A549 (cell line): ENCODE results near the gene HEATR1. TPM values are rescaled to one million over a fixed set of nuclear protein-coding genes. Genes with fewer than 3 reads are reported as not detected.

ENCODE experiments used
- ATAC-seq, 2 experiments: fragments of 200-7000 bp in 1 of 2; fragments of >200 bp in 1 of 2; cut with Nextera tagmentation in 1 of 2; cut with Tn5 transposase in 1 of 2; 3 replicates each; pipeline versions ENCODE4 v1.8.0 to v1.9.1; 2018 to 2020; ENCODE audit warnings: mild to moderate bottlenecking in 1 of 2, moderate library complexity in 1 of 2
- CTCF ChIA-PET: fragments of 300-600 bp; sonication (Branson Sonifier 250); formaldehyde crosslinking; extraction: SDS; loops from one replicate; lab custom pipeline; 2021; ENCODE audit warnings: antibody characterized with exemption, inconsistent platforms; lab: Yijun Ruan, JAX
- POLR2A ChIA-PET: fragments of 350-600 bp; formaldehyde crosslinking; extraction: SDS; loops from one replicate; lab custom pipeline; 2021; ENCODE audit warnings: antibody characterized with exemption, inconsistent platforms; lab: Yijun Ruan, JAX
- DNase-seq, 2 experiments: peaks; one replicate each; pipeline versions ENCODE4 v3.0.0 to v3.0.0-alpha.2; 2011 to 2016; ENCODE audit warnings: low read depth in 1 of 2, low spot score in 1 of 2
- FAIRE-seq: peaks from 2 replicates; lab custom pipeline; 2011; peaks lifted over from hg19 to GRCh38; lab: Jason Lieb, UNC
- H3K27ac ChIP-seq, 2 experiments: fragments of >200 bp; sonication (Bioruptor Twin); formaldehyde crosslinking; 3 replicates each; pipeline ENCODE4 v1.5.1; 2016 to 2017
- H3K4me1 ChIP-seq: fragments of >200 bp; sonication (Bioruptor Twin); formaldehyde crosslinking; 3 replicates; pipeline ENCODE4 v1.6.1; 2016
- H3K4me2 ChIP-seq: fragments of >200 bp; sonication (Bioruptor Twin); formaldehyde crosslinking; 3 replicates; pipeline ENCODE4 v1.6.1; 2016
- H3K4me3 ChIP-seq: fragments of >200 bp; sonication (Bioruptor Twin); formaldehyde crosslinking; 3 replicates; pipeline ENCODE4 v1.5.1; 2016
- H3K9me3 ChIP-seq: fragments of >200 bp; sonication (Bioruptor Twin); formaldehyde crosslinking; 3 replicates; pipeline ENCODE4 v1.6.1; 2016
- BHLHE40 ChIP-seq: IDR thresholded peaks from 2 replicates; pipeline ENCODE4 v1.6.1; 2012; ENCODE audit warnings: low read depth, low read length, inconsistent platforms
- CBX2 ChIP-seq: fragments of 200-600 bp; sonication (generic); IDR thresholded peaks from 2 replicates; pipeline ENCODE4 v1.6.1; 2016; ENCODE audit warnings: low read depth, mild to moderate bottlenecking, borderline replicate concordance
- EHF ChIP-seq: fragments of 250-450 bp; sonication (Bioruptor Pico); IDR thresholded peaks from 2 replicates; pipeline ENCODE4 v1.5.0; 2020; ENCODE audit warnings: mild to moderate bottlenecking
- ESRRA ChIP-seq: fragments of 150-350 bp; IDR thresholded peaks from 2 replicates; pipeline ENCODE4 v1.6.1; 2014; ENCODE audit warnings: mild to moderate bottlenecking, low read length, borderline replicate concordance
- FOSB ChIP-seq: fragments of 250-450 bp; sonication (Bioruptor Pico); IDR thresholded peaks from 2 replicates; pipeline ENCODE4 v1.5.0; 2020; ENCODE audit warnings: mild to moderate bottlenecking, moderate library complexity
- HES2 ChIP-seq: fragments of >200 bp; sonication (Bioruptor Twin); formaldehyde crosslinking; IDR thresholded peaks from 2 replicates; pipeline ENCODE4 v1.6.1; 2016
- KDM5A ChIP-seq: fragments of 200-600 bp; sonication (generic); IDR thresholded peaks from 2 replicates; pipeline ENCODE4 v1.6.1; 2016; ENCODE audit warnings: antibody characterized with exemption, mild to moderate bottlenecking
- MAFK ChIP-seq: fragments of 450-650 bp; IDR thresholded peaks from 2 replicates; pipeline ENCODE4 v1.6.1; 2014; ENCODE audit not compliant: partially characterized antibody
- MYC ChIP-seq: IDR thresholded peaks from 2 replicates; pipeline ENCODE4 v1.6.1; 2012; ENCODE audit warnings: mild to moderate bottlenecking, inconsistent platforms, low read length, improper control_type of control experiment, borderline replicate concordance
- NFE2L2 ChIP-seq: fragments of 150-350 bp; conservative IDR thresholded peaks from 2 replicates; pipeline ENCODE4 v1.6.1; 2014; ENCODE audit warnings: low read length
- NPAS2 ChIP-seq: fragments of 250-450 bp; sonication (Bioruptor Pico); IDR thresholded peaks from 2 replicates; pipeline ENCODE4 v1.8.0; 2022; ENCODE audit warnings: mild to moderate bottlenecking, moderate library complexity, borderline replicate concordance
- PHF8 ChIP-seq: fragments of 200-600 bp; sonication (generic); IDR thresholded peaks from 2 replicates; pipeline ENCODE4 v1.6.1; 2016; ENCODE audit warnings: low read depth, mild to moderate bottlenecking, antibody characterized with exemption, moderate library complexity, borderline replicate concordance
- POLR2A ChIP-seq: IDR thresholded peaks from 2 replicates; pipeline ENCODE4 v1.6.1; 2012; ENCODE audit warnings: mild to moderate bottlenecking, low read length
- RARB ChIP-seq: fragments of 250-450 bp; sonication (Bioruptor Pico); IDR thresholded peaks from 2 replicates; pipeline ENCODE4 v1.8.0; 2021; ENCODE audit warnings: mild to moderate bottlenecking, moderate library complexity
- RFX5 ChIP-seq: fragments of 450-650 bp; IDR thresholded peaks from 2 replicates; pipeline ENCODE4 v1.7.1; 2014; ENCODE audit warnings: antibody characterized with exemption, mild to moderate bottlenecking, moderate library complexity
- SREBF2 ChIP-seq: fragments of 450-650 bp; IDR thresholded peaks from 2 replicates; pipeline ENCODE4 v1.6.1; 2014; ENCODE audit warnings: mild to moderate bottlenecking, moderate library complexity
- TP53 ChIP-seq: fragments of 250-450 bp; sonication (Bioruptor Pico); IDR thresholded peaks from 2 replicates; pipeline ENCODE4 v1.5.0; 2021; ENCODE audit warnings: mild to moderate bottlenecking, moderate library complexity
- ZNF302 ChIP-seq: fragments of 250-450 bp; sonication (Bioruptor Pico); IDR thresholded peaks from 2 replicates; pipeline ENCODE4 v1.9.0; 2021; ENCODE audit warnings: inconsistent platforms, mild to moderate bottlenecking, moderate library complexity
- WGBS: methylation state at CpG from one replicate; pipeline ENCODE4 v1.1.6; 2017; ENCODE audit errors: missing lambda C conversion rate; 5-methylcytosine and 5-hydroxymethylcytosine counted together
- polyA plus RNA-seq, 4 experiments: library from polyadenylated mRNA; depleted of rRNA in 3 of 4; stranded (reverse); fragments of >200 nt; fragmentation: RNase III in 1 of 4; extraction: RNeasy Plus Mini Kit Qiagen cat#74134 plus additional on column Dnase treatment in 1 of 4; gene quantifications; 2 replicates in 3 of 4; 3 replicates in 1 of 4; pipeline ENCODE4 v1.2.3, GENCODE V29; 2011 to 2017
- TF ChIP-seq, protein P1 (sequence below): fragments of 250-450 bp; sonication (Bioruptor Pico); IDR thresholded peaks from 2 replicates; pipeline ENCODE4 v1.5.0; 2020; ENCODE audit warnings: low read depth, mild to moderate bottlenecking, moderate library complexity
- TF ChIP-seq, protein P2 (sequence below): fragments of 200-600 bp; sonication (generic); IDR thresholded peaks from 2 replicates; pipeline ENCODE4 v1.6.1; 2016; ENCODE audit warnings: antibody characterized with exemption, mild to moderate bottlenecking, moderate library complexity
- TF ChIP-seq, protein P3 (sequence below): fragments of 450-650 bp; IDR thresholded peaks from 2 replicates; pipeline ENCODE4 v1.6.1; 2014; ENCODE audit warnings: antibody characterized with exemption
- TF ChIP-seq, protein P4 (sequence below): IDR thresholded peaks from 2 replicates; pipeline ENCODE4 v1.6.1; 2012; ENCODE audit warnings: low read depth, borderline replicate concordance
- TF ChIP-seq, protein P5 (sequence below): IDR thresholded peaks from 2 replicates; pipeline ENCODE4 v1.6.1; 2012

Gene HEATR1
- polyA plus RNA-seq, 2 of the 4 experiments (the other 2 are of a cell fraction) = 22.3 to 50.1 TPM

GRCh38 chr1:236545621-236546169, 58.6 kb downstream of the HEATR1 start:
- no peak for ATAC-seq
- H3K4me1 ChIP-seq = no peaks in the 10 kb centered on the region

DNA sequence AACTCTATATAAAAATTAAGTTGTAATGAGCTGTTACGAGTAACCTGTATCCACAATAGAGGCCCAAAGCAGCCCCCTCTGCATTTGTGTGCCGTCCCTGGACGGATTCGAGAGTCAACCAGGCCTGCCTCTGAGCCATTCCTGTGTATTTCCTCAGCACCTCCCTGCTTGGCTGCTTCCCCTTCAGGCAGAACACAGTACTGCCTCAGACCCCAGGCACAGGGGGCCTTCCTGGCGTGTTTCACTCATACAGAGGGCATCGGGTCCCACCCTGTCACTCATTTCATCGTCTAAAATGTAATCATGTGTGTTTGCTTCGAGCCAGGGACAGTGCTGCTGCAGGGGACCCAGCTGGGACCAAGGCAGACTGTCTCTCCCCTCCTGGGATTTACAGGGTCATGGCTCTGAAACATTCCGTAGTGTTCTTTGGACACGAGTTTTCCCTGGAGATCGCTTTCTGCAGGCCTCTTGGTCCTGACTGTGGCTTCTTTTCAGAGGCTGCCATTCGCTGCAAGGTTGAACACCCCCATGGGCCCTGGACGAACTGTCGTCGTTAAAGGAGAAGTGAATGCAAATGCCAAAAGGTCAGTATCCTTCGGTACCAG, 61.1 kb downstream of the HEATR1 start:
- ChIA-PET CTCF (interaction anchor here (0.7 kb wide), 1 partner anchor 9 kb away, joined by 3 read pairs; no protein-coding TSS in a partner anchor), POLR2A (no interaction called here)
- DNase-seq (peak in 1 of 2 experiments; percentile 14), ATAC-seq (peak; percentile 80 to 81), FAIRE-seq (no peak)
- Histone ChIP-seq H3K4me2 (no peak overlapping the region), H3K4me1 (no peaks in the 10 kb centered on the region), H3K4me3 (no peak overlapping the region), H3K27ac (no peak overlapping the region), H3K9me3 (no peaks in the 10 kb centered on the region)
- WGBS = 79% methylated on average over 16 of the region's 16 CpGs
- TF ChIP-seq KDM5A (no peak), CBX2 (no peak)

More at GRCh38 chr1:236545621-236546169, 58.6 kb downstream of the HEATR1 start:
- Histone ChIP-seq H3K4me2 (no peak overlapping the region), H3K9me3 (no peaks in the 10 kb centered on the region), H3K27ac (no peak overlapping the region), H3K4me3 (no peak overlapping the region)
- TF ChIP-seq RFX5 (no peak), MYC (no peak), ZNF302 (no peak), FOSB (CRISPR knock-in tag) (no peak), EHF (no peak)
- no peak for DNase-seq
- 64% methylated on average over 3 of the region's 3 CpGs for WGBS
- ChIA-PET CTCF (interaction anchor here (0.5 kb wide), 1 partner anchor 12 kb away, joined by 3 read pairs; no protein-coding TSS in a partner anchor), POLR2A (no interaction called here)
- FAIRE-seq = no peak

GRCh38 chr1:236541710-236542109, 62.6 kb downstream of the HEATR1 start:
- CTCF ChIA-PET = no interaction called here
- DNase-seq = no peak
- H3K9me3 ChIP-seq = no peaks in the 10 kb centered on the region
- no peak overlapping the region for H3K4me2 ChIP-seq
- no peak overlapping the region for H3K4me3 ChIP-seq
- FAIRE-seq = no peak
- TF ChIP-seq KDM5A (no peak), MAFK (no peak), RARB (CRISPR knock-in tag) (no peak), ESRRA (no peak), SREBF2 (no peak), HES2 (no peak), BHLHE40 (no peak), NFE2L2 (no peak), EHF (no peak), TP53 (CRISPR knock-in tag) (no peak), PHF8 (no peak), NPAS2 (CRISPR knock-in tag) (no peak), RFX5 (no peak), POLR2A (no peak)
- TF ChIP-seq, protein P1, sequence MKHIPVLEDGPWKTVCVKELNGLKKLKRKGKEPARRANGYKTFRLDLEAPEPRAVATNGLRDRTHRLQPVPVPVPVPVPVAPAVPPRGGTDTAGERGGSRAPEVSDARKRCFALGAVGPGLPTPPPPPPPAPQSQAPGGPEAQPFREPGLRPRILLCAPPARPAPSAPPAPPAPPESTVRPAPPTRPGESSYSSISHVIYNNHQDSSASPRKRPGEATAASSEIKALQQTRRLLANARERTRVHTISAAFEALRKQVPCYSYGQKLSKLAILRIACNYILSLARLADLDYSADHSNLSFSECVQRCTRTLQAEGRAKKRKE (CRISPR knock-in tag) = no peak
- TF ChIP-seq, protein P2, sequence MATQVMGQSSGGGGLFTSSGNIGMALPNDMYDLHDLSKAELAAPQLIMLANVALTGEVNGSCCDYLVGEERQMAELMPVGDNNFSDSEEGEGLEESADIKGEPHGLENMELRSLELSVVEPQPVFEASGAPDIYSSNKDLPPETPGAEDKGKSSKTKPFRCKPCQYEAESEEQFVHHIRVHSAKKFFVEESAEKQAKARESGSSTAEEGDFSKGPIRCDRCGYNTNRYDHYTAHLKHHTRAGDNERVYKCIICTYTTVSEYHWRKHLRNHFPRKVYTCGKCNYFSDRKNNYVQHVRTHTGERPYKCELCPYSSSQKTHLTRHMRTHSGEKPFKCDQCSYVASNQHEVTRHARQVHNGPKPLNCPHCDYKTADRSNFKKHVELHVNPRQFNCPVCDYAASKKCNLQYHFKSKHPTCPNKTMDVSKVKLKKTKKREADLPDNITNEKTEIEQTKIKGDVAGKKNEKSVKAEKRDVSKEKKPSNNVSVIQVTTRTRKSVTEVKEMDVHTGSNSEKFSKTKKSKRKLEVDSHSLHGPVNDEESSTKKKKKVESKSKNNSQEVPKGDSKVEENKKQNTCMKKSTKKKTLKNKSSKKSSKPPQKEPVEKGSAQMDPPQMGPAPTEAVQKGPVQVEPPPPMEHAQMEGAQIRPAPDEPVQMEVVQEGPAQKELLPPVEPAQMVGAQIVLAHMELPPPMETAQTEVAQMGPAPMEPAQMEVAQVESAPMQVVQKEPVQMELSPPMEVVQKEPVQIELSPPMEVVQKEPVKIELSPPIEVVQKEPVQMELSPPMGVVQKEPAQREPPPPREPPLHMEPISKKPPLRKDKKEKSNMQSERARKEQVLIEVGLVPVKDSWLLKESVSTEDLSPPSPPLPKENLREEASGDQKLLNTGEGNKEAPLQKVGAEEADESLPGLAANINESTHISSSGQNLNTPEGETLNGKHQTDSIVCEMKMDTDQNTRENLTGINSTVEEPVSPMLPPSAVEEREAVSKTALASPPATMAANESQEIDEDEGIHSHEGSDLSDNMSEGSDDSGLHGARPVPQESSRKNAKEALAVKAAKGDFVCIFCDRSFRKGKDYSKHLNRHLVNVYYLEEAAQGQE = no peak
- TF ChIP-seq, protein P3, sequence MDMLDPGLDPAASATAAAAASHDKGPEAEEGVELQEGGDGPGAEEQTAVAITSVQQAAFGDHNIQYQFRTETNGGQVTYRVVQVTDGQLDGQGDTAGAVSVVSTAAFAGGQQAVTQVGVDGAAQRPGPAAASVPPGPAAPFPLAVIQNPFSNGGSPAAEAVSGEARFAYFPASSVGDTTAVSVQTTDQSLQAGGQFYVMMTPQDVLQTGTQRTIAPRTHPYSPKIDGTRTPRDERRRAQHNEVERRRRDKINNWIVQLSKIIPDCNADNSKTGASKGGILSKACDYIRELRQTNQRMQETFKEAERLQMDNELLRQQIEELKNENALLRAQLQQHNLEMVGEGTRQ = no peak
- TF ChIP-seq, protein P4, sequence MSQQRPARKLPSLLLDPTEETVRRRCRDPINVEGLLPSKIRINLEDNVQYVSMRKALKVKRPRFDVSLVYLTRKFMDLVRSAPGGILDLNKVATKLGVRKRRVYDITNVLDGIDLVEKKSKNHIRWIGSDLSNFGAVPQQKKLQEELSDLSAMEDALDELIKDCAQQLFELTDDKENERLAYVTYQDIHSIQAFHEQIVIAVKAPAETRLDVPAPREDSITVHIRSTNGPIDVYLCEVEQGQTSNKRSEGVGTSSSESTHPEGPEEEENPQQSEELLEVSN = no peak
- TF ChIP-seq, protein P5, sequence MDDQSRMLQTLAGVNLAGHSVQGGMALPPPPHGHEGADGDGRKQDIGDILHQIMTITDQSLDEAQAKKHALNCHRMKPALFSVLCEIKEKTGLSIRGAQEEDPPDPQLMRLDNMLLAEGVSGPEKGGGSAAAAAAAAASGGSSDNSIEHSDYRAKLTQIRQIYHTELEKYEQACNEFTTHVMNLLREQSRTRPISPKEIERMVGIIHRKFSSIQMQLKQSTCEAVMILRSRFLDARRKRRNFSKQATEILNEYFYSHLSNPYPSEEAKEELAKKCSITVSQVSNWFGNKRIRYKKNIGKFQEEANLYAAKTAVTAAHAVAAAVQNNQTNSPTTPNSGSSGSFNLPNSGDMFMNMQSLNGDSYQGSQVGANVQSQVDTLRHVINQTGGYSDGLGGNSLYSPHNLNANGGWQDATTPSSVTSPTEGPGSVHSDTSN = no peak
- ATAC-seq = no peak
- POLR2A ChIA-PET = no interaction called here
- 95% methylated on average over 4 of the region's 4 CpGs for WGBS
- H3K4me1 ChIP-seq = no peaks in the 10 kb centered on the region
- no peak overlapping the region for H3K27ac ChIP-seq
